WTC11 (cell line): ENCODE data around the gene AKAP9. TPM values are rescaled to one million over a fixed set of nuclear protein-coding genes. Genes with fewer than 3 reads are reported as not detected.
"Not testable (repeated sequence)": the region's sequence is repeated elsewhere in the genome, so short reads cannot be mapped to it uniquely, and the experiment has no call there.

Source experiments
- ATAC-seq: fragments of 200-7000 bp; cut with Tn5 transposase; 2 replicates; pipeline ENCODE4 v1.10.0; 2021; ENCODE audit warnings: mild to moderate bottlenecking, moderate library complexity
- CTCF ChIA-PET: fragments of 300-600 bp; sonication (Branson Sonifier 250); formaldehyde crosslinking; loops from one replicate; lab custom pipeline; 2021; ENCODE audit warnings: antibody characterized with exemption; lab: Charles Lee
- POLR2A ChIA-PET: fragments of 350-600 bp; sonication (Branson Sonifier 250); formaldehyde crosslinking; loops from one replicate; lab custom pipeline; 2021; ENCODE audit warnings: antibody characterized with exemption; lab: Charles Lee
- DNase-seq: peaks from one replicate; pipeline ENCODE4 v3.0.0; 2021; ENCODE audit warnings: low spot score
- H3K27ac Mint-ChIP-seq: 2 replicates; pipeline ENCODE4 v1.8.0; 2021; ENCODE audit warnings: mixed read lengths
- H3K27me3 Mint-ChIP-seq: 2 replicates; pipeline ENCODE4 v1.8.0; 2021; ENCODE audit warnings: low read depth, mild to moderate bottlenecking, moderate library complexity, mixed read lengths
- H3K36me3 Mint-ChIP-seq: 2 replicates; pipeline ENCODE4 v1.8.0; 2021; ENCODE audit warnings: mixed read lengths
- H3K4me1 Mint-ChIP-seq: 2 replicates; pipeline ENCODE4 v1.8.0; 2022; ENCODE audit warnings: mixed read lengths
- H3K4me3 Mint-ChIP-seq: 2 replicates; pipeline ENCODE4 v1.8.0; 2021; ENCODE audit warnings: mild to moderate bottlenecking, moderate library complexity, mixed read lengths
- H3K9me3 Mint-ChIP-seq: 2 replicates; pipeline ENCODE4 v1.8.0; 2021; ENCODE audit warnings: mixed read lengths
- ATF1 ChIP-seq: sonication (generic); formaldehyde crosslinking; IDR thresholded peaks from 2 replicates; pipeline ENCODE4 v1.8.1; 2023; ENCODE audit warnings: mild to moderate bottlenecking, moderate library complexity, missing genetic modification reagents
- CREM ChIP-seq: sonication (generic); formaldehyde crosslinking; IDR thresholded peaks from 2 replicates; pipeline ENCODE4 v1.8.1; 2022; ENCODE audit warnings: mild to moderate bottlenecking, missing genetic modification reagents, moderate library complexity
- FOXJ3 ChIP-seq: sonication (generic); formaldehyde crosslinking; IDR thresholded peaks from 2 replicates; pipeline ENCODE4 v1.9.0; 2021; ENCODE audit warnings: missing genetic modification reagents, mild to moderate bottlenecking, borderline replicate concordance
- GRHL2 ChIP-seq: fragments of 250-450 bp; sonication (Bioruptor Pico); IDR thresholded peaks from 2 replicates; pipeline ENCODE4 v1.8.0; 2022; ENCODE audit warnings: mild to moderate bottlenecking, moderate library complexity; ENCODE audit not compliant: insufficient replicate concordance, severe bottlenecking
- GTF2I ChIP-seq: fragments of 250-450 bp; sonication (Bioruptor Pico); conservative IDR thresholded peaks from 2 replicates; pipeline ENCODE4 v1.4.0; 2021; ENCODE audit warnings: mild to moderate bottlenecking
- NFATC4 ChIP-seq: fragments of 250-450 bp; sonication (Bioruptor Pico); IDR thresholded peaks from 2 replicates; pipeline ENCODE4 v1.9.0; 2021; ENCODE audit warnings: mild to moderate bottlenecking
- NR3C1 ChIP-seq: sonication (generic); formaldehyde crosslinking; conservative IDR thresholded peaks from 2 replicates; pipeline ENCODE4 v1.8.1; 2023; ENCODE audit warnings: low read depth, mild to moderate bottlenecking, missing genetic modification reagents
- RORB ChIP-seq: fragments of 250-450 bp; sonication (Bioruptor Pico); IDR thresholded peaks from 2 replicates; pipeline ENCODE4 v1.9.0; 2021; ENCODE audit warnings: mild to moderate bottlenecking
- SMAD3 ChIP-seq: sonication (generic); formaldehyde crosslinking; IDR thresholded peaks from 2 replicates; pipeline ENCODE4 v1.8.0; 2022; ENCODE audit warnings: missing genetic modification reagents, mild to moderate bottlenecking, borderline replicate concordance
- SMAD4 ChIP-seq: sonication (generic); formaldehyde crosslinking; IDR thresholded peaks from 2 replicates; pipeline ENCODE4 v1.8.0; 2022; ENCODE audit warnings: mild to moderate bottlenecking, missing genetic modification reagents
- ZNF219 ChIP-seq: sonication (generic); formaldehyde crosslinking; IDR thresholded peaks from 2 replicates; pipeline ENCODE4 v1.8.0; 2023; ENCODE audit warnings: missing genetic modification reagents, mild to moderate bottlenecking, borderline replicate concordance
- total RNA-seq: library from RNA; stranded (reverse); gene quantifications from 3 replicates; pipeline ENCODE4 v1.2.3, GENCODE V29; 2021
- TF ChIP-seq, protein P1 (sequence below): sonication (generic); formaldehyde crosslinking; IDR thresholded peaks from 2 replicates; pipeline ENCODE4 v1.8.0; 2022; ENCODE audit warnings: missing genetic modification reagents
- TF ChIP-seq, protein P2 (sequence below): sonication (generic); formaldehyde crosslinking; IDR thresholded peaks from 2 replicates; pipeline ENCODE4 v1.8.1; 2023; ENCODE audit warnings: mild to moderate bottlenecking, moderate library complexity, missing genetic modification reagents
- TF ChIP-seq, protein P3 (sequence below): sonication (generic); formaldehyde crosslinking; conservative IDR thresholded peaks from 2 replicates; pipeline ENCODE4 v1.8.1; 2023; ENCODE audit warnings: mild to moderate bottlenecking, low read depth, missing genetic modification reagents, moderate library complexity
- TF ChIP-seq, protein P4 (sequence below): fragments of 250-450 bp; sonication (Bioruptor Pico); IDR thresholded peaks from 2 replicates; pipeline ENCODE4 v1.9.0; 2021; ENCODE audit warnings: mild to moderate bottlenecking, borderline replicate concordance
- TF ChIP-seq, protein P5 (sequence below): sonication (generic); formaldehyde crosslinking; IDR thresholded peaks from 2 replicates; pipeline ENCODE4 v1.8.1; 2023; ENCODE audit warnings: mild to moderate bottlenecking, missing genetic modification reagents, moderate library complexity

The AKAP9 gene
- total RNA-seq, 1 experiment from 2014 or later = 35.2 TPM

DNA sequence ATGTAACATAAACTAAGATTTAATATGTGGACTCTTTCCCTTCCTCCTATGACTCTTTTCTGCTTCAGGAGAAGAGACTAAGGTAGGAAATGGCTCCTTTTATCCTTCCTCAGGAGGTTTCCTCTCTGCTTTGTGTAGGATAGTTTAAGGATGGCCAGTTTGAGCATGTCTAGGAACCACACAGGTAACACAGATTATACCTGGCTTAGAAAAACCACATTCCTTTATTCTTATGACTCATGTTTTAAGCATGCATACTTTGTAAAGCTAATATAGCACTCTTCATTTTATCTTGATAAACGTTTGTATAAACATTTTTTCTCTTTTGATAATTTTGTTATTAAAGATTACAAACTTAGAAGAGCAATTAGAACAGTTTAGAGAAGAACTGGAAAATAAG lies 135.8 kb downstream of the AKAP9 start:
- POLR2A ChIA-PET = no interaction called here

DNA sequence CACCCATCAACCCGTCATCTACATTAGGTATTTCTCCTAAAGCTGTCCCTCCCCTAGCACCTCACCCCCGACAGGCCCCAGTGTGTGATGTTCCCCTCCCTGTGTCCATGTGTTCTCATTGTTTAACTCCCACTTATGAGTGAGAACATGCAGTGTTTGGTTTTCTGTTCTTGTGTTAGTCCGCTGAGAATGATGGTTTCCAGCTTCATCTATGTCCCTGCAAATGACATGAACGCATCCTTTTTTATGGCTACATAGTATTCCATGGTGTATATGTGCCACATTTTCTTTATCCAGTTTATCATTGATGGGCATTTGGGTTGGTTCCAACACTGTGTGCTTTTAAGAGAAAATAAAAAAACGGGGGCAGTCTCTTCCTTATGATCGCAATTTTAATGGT lies 143.3 kb downstream of the AKAP9 start:
- Mint-ChIP-seq H3K36me3 (peaks cover 57% of the 10 kb centered on the region), H3K9me3 (peaks cover 11% of the 10 kb centered on the region)
- ATAC-seq, POLR2A ChIA-PET, DNase-seq, H3K27ac Mint-ChIP-seq, H3K4me3 Mint-ChIP-seq, H3K27me3 Mint-ChIP-seq, H3K4me1 Mint-ChIP-seq, CTCF ChIA-PET: not testable (repeated sequence)

More for the DNA sequence above, 135.8 kb downstream of the AKAP9 start:
- ATAC-seq (no peak; the same call in 1 of the 2 replicates), DNase-seq (no peak)
- Mint-ChIP-seq H3K27ac (no peak overlapping the region), H3K27me3 (no peaks in the 10 kb centered on the region), H3K9me3 (no peaks in the 10 kb centered on the region), H3K36me3 (peaks cover 27% of the 10 kb centered on the region), H3K4me3 (no peak overlapping the region), H3K4me1 (no peaks in the 10 kb centered on the region)
- TF ChIP-seq SMAD3 (no peak), RORB (CRISPR knock-in tag) (no peak), ATF1 (CRISPR knock-in tag) (no peak), FOXJ3 (CRISPR knock-in tag) (no peak), GTF2I (no peak), GRHL2 (no peak), ZNF219 (CRISPR knock-in tag) (no peak), NR3C1 (no peak), CREM (CRISPR knock-in tag) (no peak), SMAD4 (CRISPR knock-in tag) (no peak), NFATC4 (CRISPR knock-in tag) (no peak)
- TF ChIP-seq, protein P1, sequence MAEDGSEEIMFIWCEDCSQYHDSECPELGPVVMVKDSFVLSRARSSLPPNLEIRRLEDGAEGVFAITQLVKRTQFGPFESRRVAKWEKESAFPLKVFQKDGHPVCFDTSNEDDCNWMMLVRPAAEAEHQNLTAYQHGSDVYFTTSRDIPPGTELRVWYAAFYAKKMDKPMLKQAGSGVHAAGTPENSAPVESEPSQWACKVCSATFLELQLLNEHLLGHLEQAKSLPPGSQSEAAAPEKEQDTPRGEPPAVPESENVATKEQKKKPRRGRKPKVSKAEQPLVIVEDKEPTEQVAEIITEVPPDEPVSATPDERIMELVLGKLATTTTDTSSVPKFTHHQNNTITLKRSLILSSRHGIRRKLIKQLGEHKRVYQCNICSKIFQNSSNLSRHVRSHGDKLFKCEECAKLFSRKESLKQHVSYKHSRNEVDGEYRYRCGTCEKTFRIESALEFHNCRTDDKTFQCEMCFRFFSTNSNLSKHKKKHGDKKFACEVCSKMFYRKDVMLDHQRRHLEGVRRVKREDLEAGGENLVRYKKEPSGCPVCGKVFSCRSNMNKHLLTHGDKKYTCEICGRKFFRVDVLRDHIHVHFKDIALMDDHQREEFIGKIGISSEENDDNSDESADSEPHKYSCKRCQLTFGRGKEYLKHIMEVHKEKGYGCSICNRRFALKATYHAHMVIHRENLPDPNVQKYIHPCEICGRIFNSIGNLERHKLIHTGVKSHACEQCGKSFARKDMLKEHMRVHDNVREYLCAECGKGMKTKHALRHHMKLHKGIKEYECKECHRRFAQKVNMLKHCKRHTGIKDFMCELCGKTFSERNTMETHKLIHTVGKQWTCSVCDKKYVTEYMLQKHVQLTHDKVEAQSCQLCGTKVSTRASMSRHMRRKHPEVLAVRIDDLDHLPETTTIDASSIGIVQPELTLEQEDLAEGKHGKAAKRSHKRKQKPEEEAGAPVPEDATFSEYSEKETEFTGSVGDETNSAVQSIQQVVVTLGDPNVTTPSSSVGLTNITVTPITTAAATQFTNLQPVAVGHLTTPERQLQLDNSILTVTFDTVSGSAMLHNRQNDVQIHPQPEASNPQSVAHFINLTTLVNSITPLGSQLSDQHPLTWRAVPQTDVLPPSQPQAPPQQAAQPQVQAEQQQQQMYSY = no peak
- TF ChIP-seq, protein P2, sequence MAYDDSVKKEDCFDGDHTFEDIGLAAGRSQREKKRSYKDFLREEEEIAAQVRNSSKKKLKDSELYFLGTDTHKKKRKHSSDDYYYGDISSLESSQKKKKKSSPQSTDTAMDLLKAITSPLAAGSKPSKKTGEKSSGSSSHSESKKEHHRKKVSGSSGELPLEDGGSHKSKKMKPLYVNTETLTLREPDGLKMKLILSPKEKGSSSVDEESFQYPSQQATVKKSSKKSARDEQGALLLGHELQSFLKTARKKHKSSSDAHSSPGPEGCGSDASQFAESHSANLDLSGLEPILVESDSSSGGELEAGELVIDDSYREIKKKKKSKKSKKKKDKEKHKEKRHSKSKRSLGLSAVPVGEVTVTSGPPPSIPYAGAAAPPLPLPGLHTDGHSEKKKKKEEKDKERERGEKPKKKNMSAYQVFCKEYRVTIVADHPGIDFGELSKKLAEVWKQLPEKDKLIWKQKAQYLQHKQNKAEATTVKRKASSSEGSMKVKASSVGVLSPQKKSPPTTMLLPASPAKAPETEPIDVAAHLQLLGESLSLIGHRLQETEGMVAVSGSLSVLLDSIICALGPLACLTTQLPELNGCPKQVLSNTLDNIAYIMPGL (CRISPR knock-in tag) = no peak
- TF ChIP-seq, protein P3, sequence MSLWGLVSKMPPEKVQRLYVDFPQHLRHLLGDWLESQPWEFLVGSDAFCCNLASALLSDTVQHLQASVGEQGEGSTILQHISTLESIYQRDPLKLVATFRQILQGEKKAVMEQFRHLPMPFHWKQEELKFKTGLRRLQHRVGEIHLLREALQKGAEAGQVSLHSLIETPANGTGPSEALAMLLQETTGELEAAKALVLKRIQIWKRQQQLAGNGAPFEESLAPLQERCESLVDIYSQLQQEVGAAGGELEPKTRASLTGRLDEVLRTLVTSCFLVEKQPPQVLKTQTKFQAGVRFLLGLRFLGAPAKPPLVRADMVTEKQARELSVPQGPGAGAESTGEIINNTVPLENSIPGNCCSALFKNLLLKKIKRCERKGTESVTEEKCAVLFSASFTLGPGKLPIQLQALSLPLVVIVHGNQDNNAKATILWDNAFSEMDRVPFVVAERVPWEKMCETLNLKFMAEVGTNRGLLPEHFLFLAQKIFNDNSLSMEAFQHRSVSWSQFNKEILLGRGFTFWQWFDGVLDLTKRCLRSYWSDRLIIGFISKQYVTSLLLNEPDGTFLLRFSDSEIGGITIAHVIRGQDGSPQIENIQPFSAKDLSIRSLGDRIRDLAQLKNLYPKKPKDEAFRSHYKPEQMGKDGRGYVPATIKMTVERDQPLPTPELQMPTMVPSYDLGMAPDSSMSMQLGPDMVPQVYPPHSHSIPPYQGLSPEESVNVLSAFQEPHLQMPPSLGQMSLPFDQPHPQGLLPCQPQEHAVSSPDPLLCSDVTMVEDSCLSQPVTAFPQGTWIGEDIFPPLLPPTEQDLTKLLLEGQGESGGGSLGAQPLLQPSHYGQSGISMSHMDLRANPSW (CRISPR knock-in tag) = no peak
- TF ChIP-seq, protein P4, sequence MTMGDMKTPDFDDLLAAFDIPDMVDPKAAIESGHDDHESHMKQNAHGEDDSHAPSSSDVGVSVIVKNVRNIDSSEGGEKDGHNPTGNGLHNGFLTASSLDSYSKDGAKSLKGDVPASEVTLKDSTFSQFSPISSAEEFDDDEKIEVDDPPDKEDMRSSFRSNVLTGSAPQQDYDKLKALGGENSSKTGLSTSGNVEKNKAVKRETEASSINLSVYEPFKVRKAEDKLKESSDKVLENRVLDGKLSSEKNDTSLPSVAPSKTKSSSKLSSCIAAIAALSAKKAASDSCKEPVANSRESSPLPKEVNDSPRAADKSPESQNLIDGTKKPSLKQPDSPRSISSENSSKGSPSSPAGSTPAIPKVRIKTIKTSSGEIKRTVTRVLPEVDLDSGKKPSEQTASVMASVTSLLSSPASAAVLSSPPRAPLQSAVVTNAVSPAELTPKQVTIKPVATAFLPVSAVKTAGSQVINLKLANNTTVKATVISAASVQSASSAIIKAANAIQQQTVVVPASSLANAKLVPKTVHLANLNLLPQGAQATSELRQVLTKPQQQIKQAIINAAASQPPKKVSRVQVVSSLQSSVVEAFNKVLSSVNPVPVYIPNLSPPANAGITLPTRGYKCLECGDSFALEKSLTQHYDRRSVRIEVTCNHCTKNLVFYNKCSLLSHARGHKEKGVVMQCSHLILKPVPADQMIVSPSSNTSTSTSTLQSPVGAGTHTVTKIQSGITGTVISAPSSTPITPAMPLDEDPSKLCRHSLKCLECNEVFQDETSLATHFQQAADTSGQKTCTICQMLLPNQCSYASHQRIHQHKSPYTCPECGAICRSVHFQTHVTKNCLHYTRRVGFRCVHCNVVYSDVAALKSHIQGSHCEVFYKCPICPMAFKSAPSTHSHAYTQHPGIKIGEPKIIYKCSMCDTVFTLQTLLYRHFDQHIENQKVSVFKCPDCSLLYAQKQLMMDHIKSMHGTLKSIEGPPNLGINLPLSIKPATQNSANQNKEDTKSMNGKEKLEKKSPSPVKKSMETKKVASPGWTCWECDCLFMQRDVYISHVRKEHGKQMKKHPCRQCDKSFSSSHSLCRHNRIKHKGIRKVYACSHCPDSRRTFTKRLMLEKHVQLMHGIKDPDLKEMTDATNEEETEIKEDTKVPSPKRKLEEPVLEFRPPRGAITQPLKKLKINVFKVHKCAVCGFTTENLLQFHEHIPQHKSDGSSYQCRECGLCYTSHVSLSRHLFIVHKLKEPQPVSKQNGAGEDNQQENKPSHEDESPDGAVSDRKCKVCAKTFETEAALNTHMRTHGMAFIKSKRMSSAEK (CRISPR knock-in tag) = no peak
- TF ChIP-seq, protein P5, sequence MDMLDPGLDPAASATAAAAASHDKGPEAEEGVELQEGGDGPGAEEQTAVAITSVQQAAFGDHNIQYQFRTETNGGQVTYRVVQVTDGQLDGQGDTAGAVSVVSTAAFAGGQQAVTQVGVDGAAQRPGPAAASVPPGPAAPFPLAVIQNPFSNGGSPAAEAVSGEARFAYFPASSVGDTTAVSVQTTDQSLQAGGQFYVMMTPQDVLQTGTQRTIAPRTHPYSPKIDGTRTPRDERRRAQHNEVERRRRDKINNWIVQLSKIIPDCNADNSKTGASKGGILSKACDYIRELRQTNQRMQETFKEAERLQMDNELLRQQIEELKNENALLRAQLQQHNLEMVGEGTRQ (CRISPR knock-in tag) = no peak
- CTCF ChIA-PET = no interaction called here
